CD4-positive, alpha-beta T cell treated with Interleukin-6 for 4 hours (primary cell): Measurements from ENCODE around the gene NAPA.

Source experiments
- DNase-seq: peaks from one replicate; pipeline ENCODE4 v3.0.0-alpha.2; 2020; ENCODE audit warnings: mixed read lengths

NAPA gene

GRCh38 chr19:47483800-47484690, 30.8 kb downstream of the NAPA start, which contains the start of gene KPTN:
TSS of gene KPTN (minus strand) at chr19:47484219. CDS start at chr19:47484160, 59 bp downstream.
- peak; percentile 88 for DNase-seq

GRCh38 chr19:47483200-47483599, 31.7 kb downstream of the NAPA start:
- no peak for DNase-seq

GRCh38 chr19:47481460-47482052, 33.3 kb downstream of the NAPA start:
- no peak for DNase-seq

- DNase-seq = no peak
These were observed 34.2 kb downstream of the NAPA start for GRCh38 chr19:47480658-47481057.

GRCh38 chr19:47479701-47480503, 35.0 kb downstream of the NAPA start:
- no peak for DNase-seq

- no peak for DNase-seq
These were observed 38.4 kb downstream of the NAPA start for GRCh38 chr19:47476438-47476972.

- no peak for DNase-seq
These were observed 39.4 kb downstream of the NAPA start for GRCh38 chr19:47475465-47475864.

- no peak for DNase-seq
These were observed 41.5 kb downstream of the NAPA start for GRCh38 chr19:47473336-47473735.

- peak; percentile 65 for DNase-seq
These were observed 43.0 kb downstream of the NAPA start, which contains the start of gene SLC8A2 for GRCh38 chr19:47471733-47472457. TSS of gene SLC8A2 (minus strand) at chr19:47471893. CDS start at chr19:47466403, 5,490 bp downstream.

GRCh38 chr19:47471381-47471732, 43.5 kb downstream of the NAPA start:
- no peak for DNase-seq

- DNase-seq = no peak
These were observed 44.2 kb downstream of the NAPA start for GRCh38 chr19:47470447-47471195.

- no peak for DNase-seq
These were observed 45.1 kb downstream of the NAPA start for GRCh38 chr19:47469719-47470118.

GRCh38 chr19:47469363-47469700, 45.5 kb downstream of the NAPA start:
- no peak for DNase-seq

GRCh38 chr19:47467914-47468313, 46.9 kb downstream of the NAPA start:
- DNase-seq = no peak

- no peak for DNase-seq
These were observed 48.9 kb downstream of the NAPA start for GRCh38 chr19:47465957-47466356.

GRCh38 chr19:47464675-47465419, 50.0 kb downstream of the NAPA start:
- DNase-seq = no peak

GRCh38 chr19:47461876-47462275, 53.0 kb downstream of the NAPA start:
- DNase-seq = no peak

- DNase-seq = no peak
These were observed 55.4 kb downstream of the NAPA start for GRCh38 chr19:47459477-47459876.

- no peak for DNase-seq
These were observed 56.2 kb downstream of the NAPA start for GRCh38 chr19:47458672-47459071.

- DNase-seq = no peak
These were observed 58.0 kb downstream of the NAPA start for GRCh38 chr19:47456721-47457474.
